Keratinocyte (primary cell): ENCODE results near the gene NDEL1. TPM values are rescaled to one million over a fixed set of nuclear protein-coding genes. Genes with fewer than 3 reads are reported as not detected.

Experiments
- DNase-seq: peaks from one replicate; pipeline ENCODE4 v3.0.0-alpha.2; 2011; ENCODE audit warnings: low read depth, missing footprints, low spot score
- FAIRE-seq: peaks from 2 replicates; lab custom pipeline; 2011; peaks lifted over from hg19 to GRCh38; lab: Jason Lieb, UNC
- H2AFZ ChIP-seq: 2 replicates; pipeline ENCODE4 v1.6.0; 2012; ENCODE audit warnings: low read length, control low read depth, inconsistent platforms; ENCODE audit not compliant: control insufficient read depth
- H3K27ac ChIP-seq: 2 replicates; pipeline ENCODE4 v1.5.1; 2011; ENCODE audit warnings: low read length; ENCODE audit not compliant: control insufficient read depth, insufficient read depth
- H3K27me3 ChIP-seq: 3 replicates; pipeline ENCODE4 v1.6.0; 2011; ENCODE audit warnings: low read length; ENCODE audit not compliant: control insufficient read depth, insufficient read depth; ENCODE audit errors: extremely low read depth
- H3K36me3 ChIP-seq, 2 experiments: 2 replicates in 1 of 2; 3 replicates in 1 of 2; pipeline ENCODE4 v1.5.1; 2011; ENCODE audit warnings: low read length in 2 of 2, mild to moderate bottlenecking in 1 of 2; ENCODE audit not compliant: control insufficient read depth in 2 of 2, insufficient read depth in 2 of 2; ENCODE audit errors: extremely low read depth in 1 of 2
- H3K4me1 ChIP-seq: 3 replicates; pipeline ENCODE4 v1.5.1; 2011; ENCODE audit warnings: low read length; ENCODE audit not compliant: control insufficient read depth, insufficient read depth; ENCODE audit errors: extremely low read depth
- H3K4me2 ChIP-seq: 3 replicates; pipeline ENCODE4 v1.6.0; 2011; ENCODE audit warnings: low read depth, low read length; ENCODE audit not compliant: control insufficient read depth, insufficient read depth; ENCODE audit errors: extremely low read depth
- H3K4me3 ChIP-seq, 3 experiments: fragments of 200-600 bp in 1 of 3; sonication (generic) in 1 of 3; 2 replicates in 2 of 3; 3 replicates in 1 of 3; pipeline ENCODE4 v1.5.1; 2011 to 2016; ENCODE audit warnings: low read length in 3 of 3, mild to moderate bottlenecking in 3 of 3, control low read depth in 2 of 3, inconsistent platforms in 1 of 3, low read depth in 1 of 3, mixed read lengths in 1 of 3, mixed run types in 1 of 3, moderate library complexity in 1 of 3; ENCODE audit not compliant: control insufficient read depth in 2 of 3, insufficient read depth in 2 of 3; ENCODE audit errors: extremely low read depth in 1 of 3
- H3K79me2 ChIP-seq: 2 replicates; pipeline ENCODE4 v1.6.0; 2012; ENCODE audit warnings: low read length; ENCODE audit not compliant: control insufficient read depth, insufficient read depth
- H3K9ac ChIP-seq: 3 replicates; pipeline ENCODE4 v1.6.0; 2011; ENCODE audit warnings: low read length; ENCODE audit not compliant: control insufficient read depth, insufficient read depth; ENCODE audit errors: extremely low read depth
- H3K9me1 ChIP-seq: 3 replicates; pipeline ENCODE4 v1.6.0; 2011; ENCODE audit warnings: low read length; ENCODE audit not compliant: control insufficient read depth, insufficient read depth; ENCODE audit errors: extremely low read depth
- H3K9me3 ChIP-seq: 2 replicates; pipeline ENCODE4 v1.5.1; 2012; ENCODE audit warnings: low read depth, low read length; ENCODE audit not compliant: control insufficient read depth
- H4K20me1 ChIP-seq: 3 replicates; pipeline ENCODE4 v1.6.0; 2011; ENCODE audit warnings: low read length; ENCODE audit not compliant: control insufficient read depth, insufficient read depth; ENCODE audit errors: extremely low read depth
- EZH2 ChIP-seq: IDR thresholded peaks from one replicate; pipeline ENCODE4 v1.6.1; 2012; ENCODE audit warnings: inconsistent platforms, mild to moderate bottlenecking, low read length, moderate library complexity
- dilution Hi-C: fragments of 300-500 bp; cut with MboI; formaldehyde crosslinking; loops from one replicate; pipeline ENCODE4 v1.7.0; 2020; ENCODE audit warnings: low sequenced_read_pairs; ENCODE audit not compliant: extremely low pct_ligation_motif_present
- polyA plus RNA-seq, 5 experiments: library from polyadenylated mRNA; depleted of rRNA in 3 of 5; stranded (reverse) in 3 of 5; stranded (forward) in 1 of 5; unstranded in 1 of 5; fragments of >200 nt; gene quantifications; 1 replicate in 1 of 5; 2 replicates in 3 of 5; 3 replicates in 1 of 5; pipeline versions ENCODE4 v1.2.1 to v1.2.3, GENCODE V29; 2011 to 2012; ENCODE audit warnings: missing spikeins in 2 of 5, low read depth in 1 of 5, low replicate concordance in 1 of 5
- TF ChIP-seq, protein P1 (sequence below), 3 experiments: IDR thresholded peaks in 1 of 3; conservative IDR thresholded peaks in 1 of 3; optimal IDR thresholded peaks in 1 of 3; 2 replicates in 2 of 3; 3 replicates in 1 of 3; pipeline versions ENCODE3 to v1.5.1; 2011; ENCODE audit warnings: low read length in 3 of 3, mild to moderate bottlenecking in 3 of 3, moderate library complexity in 2 of 3, control low read depth in 1 of 3, inconsistent platforms in 1 of 3; ENCODE audit not compliant: insufficient read depth in 2 of 3; ENCODE audit errors: extremely low read depth in 1 of 3

Gene NDEL1
- polyA plus RNA-seq, 1 donor (not counting 4 experiments of a cell fraction or from before 2014, with no cell fraction given), result 76.8 TPM

GRCh38 chr17:8405499-8406016, 30.1 kb upstream of the NDEL1 start:
- Histone ChIP-seq H3K9me1 (no peaks in the 10 kb centered on the region), H3K9ac (no peak overlapping the region), H3K27ac (no peak overlapping the region), H3K36me3 (no peaks in the 10 kb centered on the region), H3K9me3 (no peaks in the 10 kb centered on the region), H3K4me2 (no peak overlapping the region), H3K79me2 (no peaks in the 10 kb centered on the region), H2AFZ (no peak overlapping the region), H3K4me1 (peaks cover 14% of the 10 kb centered on the region), H3K27me3 (no peaks in the 10 kb centered on the region), H3K4me3 (no peak overlapping the region), H4K20me1 (no peaks in the 10 kb centered on the region)
- FAIRE-seq, result no peak
- dilution Hi-C loops, result no loop called here
- TF ChIP-seq, protein P1, sequence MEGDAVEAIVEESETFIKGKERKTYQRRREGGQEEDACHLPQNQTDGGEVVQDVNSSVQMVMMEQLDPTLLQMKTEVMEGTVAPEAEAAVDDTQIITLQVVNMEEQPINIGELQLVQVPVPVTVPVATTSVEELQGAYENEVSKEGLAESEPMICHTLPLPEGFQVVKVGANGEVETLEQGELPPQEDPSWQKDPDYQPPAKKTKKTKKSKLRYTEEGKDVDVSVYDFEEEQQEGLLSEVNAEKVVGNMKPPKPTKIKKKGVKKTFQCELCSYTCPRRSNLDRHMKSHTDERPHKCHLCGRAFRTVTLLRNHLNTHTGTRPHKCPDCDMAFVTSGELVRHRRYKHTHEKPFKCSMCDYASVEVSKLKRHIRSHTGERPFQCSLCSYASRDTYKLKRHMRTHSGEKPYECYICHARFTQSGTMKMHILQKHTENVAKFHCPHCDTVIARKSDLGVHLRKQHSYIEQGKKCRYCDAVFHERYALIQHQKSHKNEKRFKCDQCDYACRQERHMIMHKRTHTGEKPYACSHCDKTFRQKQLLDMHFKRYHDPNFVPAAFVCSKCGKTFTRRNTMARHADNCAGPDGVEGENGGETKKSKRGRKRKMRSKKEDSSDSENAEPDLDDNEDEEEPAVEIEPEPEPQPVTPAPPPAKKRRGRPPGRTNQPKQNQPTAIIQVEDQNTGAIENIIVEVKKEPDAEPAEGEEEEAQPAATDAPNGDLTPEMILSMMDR (optimal IDR thresholded peaks at IDR 0.05 in 1 of 3, IDR thresholded peaks at IDR 0.05 in 1 of 3, conservative IDR thresholded peaks at IDR 0.05 in 1 of 3; ENCODE audit: extremely low read depth in 1 of 3, insufficient read depth in 2 of 3, low read length in 3 of 3), result no peak
- no peak for TF ChIP-seq EZH2
- DNase-seq, result no peak

DNA sequence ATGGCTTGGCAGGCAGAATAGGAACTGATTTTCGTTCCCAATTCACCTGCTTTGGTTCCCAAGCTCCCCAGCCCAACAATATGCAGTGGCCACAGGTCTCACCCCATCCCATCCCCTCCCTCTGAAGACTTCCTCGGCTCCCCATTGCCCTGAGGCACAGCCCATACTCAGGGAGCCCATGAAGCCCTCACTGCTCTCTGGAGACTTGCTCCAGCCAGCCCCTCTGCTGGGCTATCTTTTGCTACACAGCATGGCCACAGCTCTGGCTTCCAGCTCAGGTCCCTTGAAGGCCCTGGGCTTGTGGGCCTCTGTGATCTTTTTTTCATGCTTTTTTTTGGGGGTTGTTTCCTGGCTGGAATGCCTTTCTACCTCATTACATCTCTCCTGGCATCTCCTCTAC, 29.5 kb upstream of the NDEL1 start:
- H3K4me3 ChIP-seq, result no peak overlapping the region
- H4K20me1 ChIP-seq, result no peaks in the 10 kb centered on the region
- no peak for DNase-seq
- dilution Hi-C loops, result no loop called here
- no peaks in the 10 kb centered on the region for H3K36me3 ChIP-seq
- H3K27me3 ChIP-seq, result no peaks in the 10 kb centered on the region
- H3K9me3 ChIP-seq, result no peaks in the 10 kb centered on the region
- H2AFZ ChIP-seq, result no peak overlapping the region
- H3K4me1 ChIP-seq, result peaks cover 18% of the 10 kb centered on the region
- H3K9me1 ChIP-seq, result no peaks in the 10 kb centered on the region
- no peak overlapping the region for H3K4me2 ChIP-seq
- no peak for FAIRE-seq
- no peak overlapping the region for H3K27ac ChIP-seq
- TF ChIP-seq EZH2, result no peak
- TF ChIP-seq, protein P1 (optimal IDR thresholded peaks at IDR 0.05 in 1 of 3, IDR thresholded peaks at IDR 0.05 in 1 of 3, conservative IDR thresholded peaks at IDR 0.05 in 1 of 3; ENCODE audit: extremely low read depth in 1 of 3, insufficient read depth in 2 of 3, low read length in 3 of 3), result no peak
- H3K79me2 ChIP-seq, result no peaks in the 10 kb centered on the region
- H3K9ac ChIP-seq, result no peak overlapping the region
